ENCODE results near the gene RTRAF. TPM values are rescaled to one million over a fixed set of nuclear protein-coding genes. Genes with fewer than 3 reads are reported as not detected.

RTRAF gene
- total RNA-seq, 1 donor from 2014 or later: 81.3 TPM

DNA sequence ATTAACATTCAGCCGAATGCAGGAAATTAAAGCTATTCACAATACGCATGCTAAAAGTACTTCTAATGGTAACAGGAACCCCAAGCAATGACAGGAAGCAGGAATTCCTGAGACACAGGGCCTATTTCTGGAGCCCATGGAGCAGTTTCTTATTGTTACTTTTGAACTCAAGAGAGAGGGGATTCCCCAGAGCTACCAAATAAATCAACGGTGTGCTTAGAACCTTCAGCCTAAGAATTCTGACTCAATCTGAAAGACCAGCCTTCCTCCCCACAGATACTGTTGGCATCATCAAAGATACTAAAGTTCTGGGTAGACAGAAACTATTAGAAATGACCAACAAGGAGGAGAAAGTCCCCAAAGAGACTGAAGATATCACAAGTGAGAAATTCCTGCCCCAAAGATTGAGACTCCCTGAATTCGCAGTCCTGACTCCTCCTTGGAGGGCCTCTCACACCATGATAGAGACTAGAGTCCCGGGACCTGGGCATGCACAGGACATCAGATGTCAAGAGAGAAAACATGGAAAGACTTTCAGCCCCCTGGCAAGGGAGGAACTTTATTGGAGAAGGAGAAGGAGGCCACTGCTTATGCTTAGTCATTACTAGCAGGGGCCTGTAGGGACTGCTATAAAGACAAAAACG lies 32.7 kb downstream of the RTRAF start:
- DNase-seq: peak; percentile 92

DNA sequence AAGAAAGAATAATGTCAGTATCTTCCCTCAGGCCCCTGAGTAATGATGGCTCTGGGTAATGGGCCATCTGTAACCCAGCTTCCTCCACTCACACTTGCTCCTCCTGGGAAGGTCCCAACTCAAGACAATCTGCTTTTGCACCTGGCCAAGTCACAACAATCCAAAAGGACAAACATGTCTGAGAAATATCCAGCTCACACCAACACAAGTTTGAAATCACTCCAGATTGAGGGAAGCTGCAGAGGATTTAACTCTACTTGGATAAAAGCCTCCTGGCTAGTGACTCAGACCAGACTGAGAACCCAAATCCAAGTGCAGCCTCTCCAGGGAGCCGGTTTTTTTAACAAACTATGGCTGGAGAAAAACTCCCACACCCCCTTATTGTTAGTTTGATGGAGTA lies 34.2 kb downstream of the RTRAF start:
- DNase-seq: peak; percentile 64

DNA sequence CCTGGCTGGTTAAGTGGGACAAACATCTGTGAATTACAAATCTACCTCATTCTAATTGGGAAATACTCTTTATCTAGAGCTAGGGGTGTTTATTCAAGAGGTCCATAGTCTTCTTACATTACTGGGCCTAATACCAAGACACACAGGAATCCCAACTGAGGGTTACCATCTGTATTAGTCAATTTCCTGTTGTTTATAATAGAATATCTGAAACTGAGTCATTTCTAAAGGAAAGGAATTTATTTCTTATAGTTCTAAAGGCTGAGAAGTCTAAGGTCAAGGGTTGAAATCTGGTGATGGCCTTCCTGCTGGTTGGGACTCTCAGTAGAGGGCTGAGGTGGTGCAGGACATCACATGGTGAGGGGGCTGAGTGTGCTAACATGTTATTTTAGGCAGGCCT lies 36.0 kb downstream of the RTRAF start:
- peak; percentile 91 for DNase-seq

DNA sequence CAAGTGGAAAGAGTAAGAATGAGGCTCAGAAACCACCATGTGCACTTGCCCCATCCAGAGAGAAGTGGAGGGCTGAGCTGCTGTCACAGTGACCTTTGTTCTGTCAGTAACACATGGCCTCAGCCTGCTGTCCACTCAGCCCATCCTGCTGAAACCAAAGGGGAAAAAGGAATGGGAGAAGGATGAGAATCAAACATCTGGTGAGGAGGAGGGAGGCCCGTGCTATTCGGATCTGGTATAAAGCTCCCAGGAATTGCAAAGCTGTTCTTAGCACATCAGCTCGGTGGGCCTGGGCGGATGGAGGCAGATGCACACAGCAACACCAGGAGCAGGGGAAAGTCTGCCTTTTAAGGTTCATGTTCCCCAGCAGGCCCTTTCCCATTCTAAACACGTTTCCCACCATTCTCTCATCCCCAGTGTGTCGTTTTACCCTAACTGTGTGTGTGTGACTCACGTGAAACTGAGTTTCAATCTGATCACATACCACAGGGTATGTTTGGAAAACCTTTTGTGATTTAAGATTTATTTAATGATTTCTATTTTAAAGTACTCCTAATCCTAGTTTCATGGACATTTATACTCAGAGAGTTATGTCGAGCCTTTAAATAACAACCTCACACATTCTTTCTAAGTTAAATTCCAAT lies 36.8 kb downstream of the RTRAF start:
- no peak for DNase-seq

DNA sequence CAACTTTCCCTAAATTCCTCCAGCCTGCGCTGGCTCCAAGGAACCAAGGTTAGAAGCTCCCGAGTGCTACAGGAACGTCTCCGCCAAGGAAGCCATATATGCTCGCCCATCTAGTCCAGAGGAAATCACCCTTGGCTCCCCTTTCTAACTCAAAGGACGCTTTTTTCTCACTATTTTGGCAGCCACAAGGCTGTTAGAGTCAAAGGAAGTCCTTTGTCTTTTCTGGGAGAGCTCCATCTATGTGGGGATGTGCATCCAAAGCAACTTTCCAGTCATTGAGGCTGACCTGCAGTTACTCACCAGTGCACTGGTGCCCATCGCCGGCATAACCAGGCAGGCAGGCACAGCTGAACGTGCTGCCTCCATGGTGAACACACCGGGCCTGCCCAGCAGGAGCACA lies 37.6 kb downstream of the RTRAF start:
- peak; percentile 41 for DNase-seq

DNA sequence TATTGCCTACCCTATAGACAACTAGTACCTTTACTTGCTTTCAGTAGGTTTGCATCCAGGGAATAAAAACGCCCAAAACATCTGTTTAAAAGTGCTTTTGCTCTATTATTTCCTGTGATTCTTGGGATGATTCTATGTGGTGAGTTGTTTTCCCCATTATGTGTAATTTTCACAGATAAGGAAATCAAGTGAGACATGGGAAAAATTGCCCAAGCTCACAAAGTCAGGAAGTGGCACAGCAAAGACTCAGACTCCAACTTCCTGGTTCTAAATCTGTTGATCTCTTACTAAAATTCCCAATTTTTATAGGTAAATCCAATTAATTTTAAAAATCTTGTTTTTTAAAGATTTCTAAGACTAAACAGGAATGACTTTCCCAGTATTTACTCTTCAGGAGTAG lies 40.5 kb downstream of the RTRAF start:
- peak; percentile 63 for DNase-seq

DNA sequence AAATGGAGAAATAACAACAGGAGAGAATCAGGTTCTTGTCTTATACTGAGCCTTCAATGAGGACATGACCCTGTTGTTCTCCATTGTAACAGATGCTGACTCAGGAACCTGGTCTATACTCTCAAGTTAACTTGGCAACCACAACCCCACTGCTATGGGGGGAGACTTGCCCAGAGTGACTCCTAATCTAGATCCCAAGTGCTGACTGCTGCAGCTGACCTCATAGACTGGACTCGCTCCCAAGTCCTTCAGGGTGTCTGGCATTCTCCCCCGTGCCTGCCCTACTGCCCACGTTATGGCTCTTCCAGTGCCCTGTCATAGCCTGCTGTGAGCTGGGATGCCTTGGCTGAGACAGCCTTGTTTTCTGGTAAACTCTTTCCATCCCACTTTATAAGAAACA lies 42.4 kb downstream of the RTRAF start:
- DNase-seq: no peak

DNA sequence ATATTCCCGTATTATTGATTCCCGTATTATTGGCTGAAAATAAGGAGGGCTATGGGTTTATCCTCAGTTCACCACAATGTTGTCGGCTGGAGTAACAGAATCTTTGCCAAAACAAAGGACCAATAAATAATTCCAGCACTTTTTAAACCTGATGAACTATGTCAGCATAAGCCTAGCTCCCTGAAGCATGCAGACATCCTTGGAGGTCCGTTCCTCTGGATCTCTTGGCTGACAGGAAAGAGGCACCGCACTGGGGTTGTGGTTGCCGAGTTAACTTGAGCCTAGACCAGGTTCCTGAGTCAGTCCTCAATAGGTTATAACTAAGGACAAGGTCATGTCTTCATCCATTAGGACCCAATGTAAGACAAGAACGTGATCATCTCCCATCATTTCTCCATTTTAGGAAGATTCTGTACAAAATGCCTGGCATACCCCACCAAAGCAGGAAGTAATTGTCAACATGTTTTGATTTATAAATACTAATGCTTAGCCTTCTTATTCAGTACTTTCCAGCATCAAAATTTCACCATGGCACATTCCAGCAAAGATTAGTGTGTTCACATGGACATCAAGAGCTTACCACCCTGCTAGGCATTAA lies 43.0 kb downstream of the RTRAF start:
- no peak for DNase-seq

DNA sequence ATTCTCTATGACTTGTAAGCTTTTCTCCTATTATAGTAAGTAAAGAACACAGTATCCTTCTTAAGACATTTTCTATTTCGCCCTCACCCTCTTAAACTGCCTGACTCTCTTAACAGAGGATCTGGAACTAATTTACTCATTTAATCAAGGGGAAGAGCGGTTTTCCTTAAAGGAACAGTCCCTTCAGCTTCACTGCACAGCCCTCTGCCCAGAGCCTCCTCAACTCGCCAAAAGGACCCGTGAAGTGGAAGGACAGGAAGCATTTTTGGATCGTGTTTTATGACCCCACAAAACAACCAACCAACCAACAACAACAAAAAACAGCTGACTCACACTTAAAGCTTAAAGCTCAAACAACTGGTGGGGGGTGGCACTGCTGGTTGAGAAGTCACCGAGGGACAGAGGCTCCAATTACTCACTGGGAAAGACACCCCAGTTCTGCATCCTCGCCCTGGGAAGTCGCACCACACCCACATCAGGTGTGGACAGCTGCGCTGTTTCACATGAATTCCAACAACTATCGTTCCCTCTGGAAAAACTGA lies 43.8 kb downstream of the RTRAF start:
- no peak for DNase-seq

DNA sequence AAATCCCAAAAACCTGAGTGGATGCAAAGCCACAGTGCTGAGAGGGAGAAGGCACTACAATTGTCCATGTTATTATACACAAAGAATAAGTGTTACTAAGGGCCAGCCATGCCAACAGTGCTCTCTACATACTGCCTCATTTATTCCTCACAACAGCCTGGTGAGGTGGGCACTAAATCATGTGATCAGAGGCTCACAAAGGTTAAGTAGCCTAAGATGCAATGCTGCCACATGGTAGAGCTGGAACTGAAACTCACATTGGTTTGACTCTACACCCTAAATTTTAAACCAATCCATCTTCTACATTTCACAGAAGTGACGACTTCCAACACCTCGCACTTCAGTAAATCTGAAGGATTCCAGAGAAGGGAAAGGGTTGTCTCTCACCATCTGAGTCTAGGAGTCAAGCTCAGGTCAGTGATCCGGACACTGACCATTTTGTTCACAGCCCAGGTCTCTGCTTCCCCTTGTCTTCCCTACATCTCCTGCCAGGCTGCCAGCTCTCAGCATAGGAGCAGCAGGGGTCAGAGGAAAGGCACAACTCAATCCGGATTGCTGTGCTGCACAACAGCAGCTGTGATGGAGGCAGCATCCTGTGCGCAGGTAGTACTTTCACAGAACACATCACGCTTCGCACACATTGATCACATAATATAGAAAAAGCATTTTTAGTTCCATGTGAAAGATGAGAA lies 49.9 kb downstream of the RTRAF start:
- no peak for DNase-seq

DNA sequence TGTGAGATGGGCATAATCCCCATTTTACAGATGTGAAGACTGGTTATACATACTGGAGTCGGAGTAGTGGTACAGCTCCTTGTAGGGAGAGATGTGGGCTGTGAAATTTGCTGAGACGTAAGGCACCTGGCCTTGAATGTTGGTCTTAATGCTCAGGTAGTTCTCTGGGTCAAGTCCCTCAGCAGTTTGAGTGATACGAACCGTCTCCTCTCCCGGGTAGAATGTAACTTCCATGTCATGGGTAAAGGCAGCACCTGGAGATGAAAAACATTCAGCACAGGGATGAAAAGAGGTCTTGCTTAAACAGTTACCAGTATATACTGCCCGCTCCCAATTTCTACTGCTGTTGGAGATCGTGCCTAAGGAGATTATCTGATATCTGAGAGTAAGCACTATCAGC lies 51.3 kb downstream of the RTRAF start:
- no peak for DNase-seq

DNA sequence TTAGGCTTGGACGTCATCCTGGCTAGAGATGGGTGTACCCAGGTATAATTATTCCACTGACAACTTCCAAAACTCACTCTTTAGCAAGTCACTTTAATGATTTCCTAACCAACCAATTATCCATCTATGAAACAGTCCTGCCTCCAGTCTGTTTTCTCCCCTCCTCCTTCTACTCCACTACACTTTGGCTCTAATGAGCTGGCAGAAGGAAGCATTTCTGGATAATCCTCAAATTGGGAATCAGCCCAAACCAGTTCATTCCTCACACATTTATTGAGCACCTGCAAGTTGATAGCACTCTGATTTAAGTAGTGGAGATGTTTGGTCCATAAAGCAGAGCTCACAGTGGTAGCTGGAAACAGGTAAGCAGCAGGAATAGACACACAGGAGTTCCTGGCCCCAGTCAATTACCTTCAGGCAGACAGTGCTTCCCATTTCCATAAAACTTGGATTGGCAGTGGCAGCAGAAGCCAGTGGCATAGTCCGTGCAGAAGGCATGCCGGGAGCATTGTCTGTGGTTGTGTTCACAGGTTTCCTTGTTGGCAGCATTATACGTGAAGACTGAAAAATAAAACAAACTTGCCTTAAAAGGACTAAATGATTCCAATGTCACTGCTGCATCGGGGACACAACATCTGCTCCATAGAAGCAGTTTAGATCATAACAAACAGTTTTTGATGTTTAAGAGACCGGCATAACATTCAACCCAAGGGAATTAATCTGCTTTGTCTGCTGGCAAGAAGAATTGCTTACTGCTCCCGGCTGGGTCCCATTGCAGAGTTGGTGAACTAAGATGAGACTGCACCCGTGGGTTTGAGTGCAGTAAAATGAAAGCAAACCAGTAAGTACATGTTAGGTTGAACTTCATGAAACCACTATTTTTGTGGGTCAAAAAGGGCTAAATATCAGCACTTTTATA lies 53.3 kb downstream of the RTRAF start:
- no peak for DNase-seq

DNA sequence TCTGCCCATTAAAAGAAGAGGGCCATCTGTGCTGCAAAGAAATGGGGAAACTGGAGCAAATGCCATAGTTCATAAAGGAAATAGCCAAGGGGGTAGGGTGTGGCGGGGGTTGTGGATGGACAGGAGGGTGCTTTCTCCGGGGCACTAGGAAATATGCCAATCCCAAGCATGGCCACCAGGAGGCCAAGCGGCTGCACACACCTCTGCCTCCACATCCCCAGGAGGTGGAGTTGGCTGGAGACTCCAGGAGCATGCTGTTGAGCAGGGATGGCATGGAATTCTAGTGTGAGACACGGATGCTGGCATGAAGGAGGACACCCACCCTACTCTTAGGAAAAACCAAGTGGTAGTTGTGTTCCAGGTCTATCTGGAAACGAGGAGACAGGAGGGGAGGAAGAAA lies 54.3 kb downstream of the RTRAF start:
- DNase-seq: peak; percentile 54

DNA sequence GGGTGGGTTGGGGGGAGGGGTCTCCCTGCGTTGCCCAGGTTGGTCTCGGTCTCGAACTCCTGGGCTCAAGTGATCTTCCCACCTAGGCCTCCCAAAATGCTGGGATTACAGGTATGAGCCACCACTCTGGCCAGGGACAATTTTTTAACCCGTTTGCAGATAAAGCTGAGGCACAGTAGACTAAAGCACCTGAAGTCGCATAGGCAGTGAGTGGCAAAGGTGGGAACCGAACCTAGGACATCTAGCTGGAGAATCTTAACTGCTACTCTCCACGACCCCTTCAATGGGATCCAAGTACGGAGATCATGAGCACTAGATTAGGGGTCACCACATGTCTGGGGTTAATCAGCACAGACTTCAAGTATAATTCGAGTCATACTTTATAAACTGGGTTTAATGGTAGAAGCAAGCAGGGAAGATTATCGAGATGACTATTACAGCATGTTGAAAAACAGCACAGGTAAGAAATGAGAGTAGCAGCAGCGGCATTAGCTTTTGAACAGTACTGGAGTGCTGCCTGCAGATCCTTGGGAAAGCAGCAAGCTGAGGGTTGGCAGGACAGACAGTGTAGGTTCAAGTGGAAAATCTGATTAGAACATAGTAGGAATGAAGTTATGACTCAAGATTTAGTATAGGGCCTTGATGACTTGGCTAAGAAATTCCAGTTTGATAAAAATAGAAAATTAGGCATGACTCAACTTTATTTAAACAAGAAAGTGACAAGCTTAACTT lies 55.6 kb downstream of the RTRAF start:
- DNase-seq: peak; percentile 57

DNA sequence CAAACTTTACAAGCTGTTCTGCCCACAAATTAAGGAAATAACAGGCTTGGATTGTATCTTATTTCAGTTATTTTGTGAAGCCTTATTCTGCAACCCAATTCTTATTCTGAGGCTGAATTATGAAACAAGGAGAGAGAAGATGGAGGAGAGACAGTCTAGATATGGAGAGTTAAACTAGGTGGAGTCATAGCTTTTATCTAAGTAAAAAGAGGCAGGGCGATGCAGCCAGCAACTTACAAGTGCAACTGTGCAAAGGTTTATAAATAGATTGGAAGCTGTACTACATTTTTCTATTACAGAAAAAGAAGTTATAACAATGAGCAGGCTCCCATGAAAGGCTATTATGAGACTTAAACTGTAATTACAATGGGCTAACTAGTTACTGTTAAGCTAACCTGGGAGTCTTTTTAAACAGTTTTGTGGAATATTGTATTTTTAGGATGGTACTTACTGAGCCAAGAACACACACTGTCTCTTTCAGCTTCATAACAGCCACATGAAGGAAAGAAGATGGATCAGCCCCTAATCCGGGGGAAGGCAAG lies 57.1 kb downstream of the RTRAF start:
- no peak for DNase-seq

DNA sequence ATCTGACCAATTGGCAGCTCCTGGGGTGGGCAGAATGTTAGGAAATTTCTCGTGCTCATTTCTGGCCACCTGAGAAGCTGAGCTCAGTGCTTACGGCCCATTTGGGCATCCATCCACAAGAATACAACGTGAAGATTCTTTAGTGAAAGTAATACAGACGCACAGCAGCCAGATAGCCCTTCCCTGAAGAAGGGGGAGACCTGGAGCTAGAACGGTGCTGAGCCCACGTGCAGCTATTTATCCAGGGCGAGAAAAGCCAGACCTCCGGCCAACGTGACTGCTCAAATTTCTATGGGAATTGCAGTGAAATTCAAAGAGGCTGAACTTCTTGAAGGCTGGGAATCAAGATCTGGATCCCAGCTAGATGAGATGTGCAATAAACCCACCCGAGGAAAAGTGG lies 58.8 kb downstream of the RTRAF start:
- no peak for DNase-seq

DNA sequence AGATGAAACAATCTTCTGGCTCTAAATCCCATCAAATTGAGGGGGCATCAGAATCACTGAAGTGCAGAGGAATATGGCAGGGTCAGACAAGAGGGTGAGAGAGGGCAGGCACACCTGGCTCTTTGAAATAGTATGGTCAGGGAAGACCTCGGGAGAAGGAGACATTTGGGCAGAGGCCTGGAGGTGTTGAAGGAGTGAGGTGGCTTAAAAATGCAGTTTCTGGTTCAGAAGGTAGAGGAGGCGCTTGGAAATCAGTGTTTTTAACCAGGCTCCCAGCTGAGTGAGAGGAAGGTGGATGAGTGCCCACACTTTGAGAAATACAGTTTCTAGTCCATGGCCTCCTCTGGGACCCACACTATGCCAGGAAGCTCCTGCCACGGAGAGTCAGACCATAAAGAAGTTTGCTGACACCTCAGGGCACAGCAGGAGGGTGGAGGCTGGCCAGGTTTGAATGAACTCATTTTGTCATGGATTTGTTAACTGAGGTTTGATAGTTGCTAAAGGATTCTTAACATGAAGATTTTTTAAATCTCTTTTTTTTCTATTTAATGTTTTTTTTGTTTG lies 59.4 kb downstream of the RTRAF start:
- DNase-seq: no peak

DNA sequence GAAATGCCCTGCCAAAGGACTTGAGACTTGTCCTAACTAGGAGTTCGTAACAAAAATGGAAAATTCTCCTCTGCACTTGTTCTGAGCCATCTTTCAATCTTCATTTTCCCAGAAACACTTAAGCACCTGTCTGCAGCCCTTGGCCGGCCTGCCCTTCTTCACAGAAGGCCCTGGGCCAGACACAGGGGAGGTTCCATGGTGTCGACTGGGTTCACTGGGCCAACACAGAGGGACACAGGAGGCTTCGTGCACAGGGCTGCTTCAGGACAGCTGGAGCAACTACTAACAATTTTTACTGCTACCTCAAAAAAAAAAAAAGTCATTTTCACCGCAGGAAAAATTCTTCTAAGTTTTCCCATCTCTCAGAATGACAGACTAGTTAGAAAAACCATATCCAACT lies 59.9 kb downstream of the RTRAF start:
- DNase-seq: no peak

DNA sequence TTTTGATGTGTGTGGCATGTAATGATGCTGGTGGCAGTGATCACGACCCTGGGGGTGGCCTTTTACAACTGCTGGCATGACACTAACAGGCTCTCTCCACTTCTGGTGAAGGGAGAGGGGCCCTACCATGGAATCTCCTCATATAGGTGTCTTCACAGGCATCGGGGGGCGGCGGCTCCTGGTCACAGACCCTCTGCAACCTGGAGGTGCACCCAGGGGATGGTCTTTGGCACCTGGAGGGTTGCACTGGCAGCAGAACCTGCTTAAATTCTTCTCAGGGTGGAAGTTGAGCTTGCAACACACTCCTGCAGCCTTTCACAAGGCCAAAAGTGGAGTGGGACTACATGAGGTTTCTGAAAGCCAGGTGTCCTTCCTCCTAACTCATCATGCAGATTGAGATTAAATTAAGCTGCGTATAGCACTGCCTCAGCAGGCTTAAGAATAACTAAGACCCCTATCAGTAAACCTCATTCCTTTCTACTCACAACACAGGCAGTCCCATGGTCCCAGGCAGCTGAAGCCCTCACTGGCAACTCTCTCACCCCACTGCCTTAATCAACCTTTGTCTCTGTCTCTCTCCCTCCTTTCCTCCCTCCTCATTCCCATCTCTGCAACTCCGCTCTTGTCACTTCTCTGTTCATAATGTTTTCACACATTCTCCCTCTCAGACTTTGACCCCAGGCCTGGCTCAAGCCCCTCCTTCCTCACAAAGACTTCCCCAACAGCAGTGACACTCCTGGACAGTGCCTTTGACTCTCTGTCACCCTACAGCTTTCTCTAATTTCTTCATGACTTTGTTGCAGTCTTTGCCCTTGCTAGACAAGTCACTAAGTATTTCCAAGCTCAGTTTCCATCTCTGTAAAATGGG lies 60.6 kb downstream of the RTRAF start:
- DNase-seq: no peak

DNA sequence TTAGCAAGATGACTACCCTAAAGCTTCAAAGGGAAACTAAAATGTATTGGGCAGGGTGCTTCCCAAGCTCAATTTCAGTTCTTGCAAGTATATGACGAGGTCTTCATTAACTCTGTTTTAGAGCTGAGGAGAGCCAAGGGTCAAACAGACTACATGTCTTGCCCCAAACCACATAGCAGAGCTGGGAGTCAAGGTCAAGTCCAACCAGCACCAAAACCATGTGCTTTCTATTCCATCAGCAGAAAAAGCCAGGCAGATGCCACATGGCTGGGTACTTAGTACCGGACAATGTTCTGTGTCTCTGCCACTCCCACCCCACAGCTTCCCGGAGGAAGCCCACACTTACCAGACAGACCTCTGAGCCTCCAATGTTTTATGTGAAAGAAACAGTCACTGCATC lies 61.9 kb downstream of the RTRAF start:
- no peak for DNase-seq
